Measurements from ENCODE around the gene ECE1.
"Not testable (repeated sequence)": the region's sequence is repeated elsewhere in the genome, so short reads cannot be mapped to it uniquely, and the experiment has no call there.

Gene ECE1

GRCh38 chr1:21237446-21238088 is 52.7 kb downstream of the ECE1 start:
- H3K9me3 ChIP-seq (ENCODE audit: low read length): no peaks in the 10 kb centered on the region
- H3K4me1 ChIP-seq (ENCODE audit: insufficient read depth, low read length): no peaks in the 10 kb centered on the region
- H3K27me3 ChIP-seq (ENCODE audit: control insufficient read depth in 1 of 2, insufficient read depth in 2 of 2, low read length in 2 of 2): no peaks in the 10 kb centered on the region
- no peak overlapping the region for H3K4me3 ChIP-seq (ENCODE audit: low read depth in 1 of 2, low read length in 2 of 2)
- no peak overlapping the region for H3K9ac ChIP-seq (ENCODE audit: low read length)
- peaks cover 72% of the 10 kb centered on the region for H3K36me3 ChIP-seq (ENCODE audit: insufficient read depth, low read length)
- no peak overlapping the region for H3K27ac ChIP-seq (ENCODE audit: low read depth, low read length)

GRCh38 chr1:21236178-21236577 is 54.1 kb downstream of the ECE1 start:
- H3K27me3 ChIP-seq (ENCODE audit: control insufficient read depth in 1 of 2, insufficient read depth in 2 of 2, low read length in 2 of 2): no peaks in the 10 kb centered on the region
- H3K4me1 ChIP-seq (ENCODE audit: insufficient read depth, low read length): no peaks in the 10 kb centered on the region
- H3K27ac ChIP-seq (ENCODE audit: low read depth, low read length): no peak overlapping the region
- no peaks in the 10 kb centered on the region for H3K9me3 ChIP-seq (ENCODE audit: low read length)
- H3K9ac ChIP-seq (ENCODE audit: low read length): no peak overlapping the region
- no peak overlapping the region for H3K4me3 ChIP-seq (ENCODE audit: low read depth in 1 of 2, low read length in 2 of 2)
- H3K36me3 ChIP-seq (ENCODE audit: insufficient read depth, low read length): peaks cover 66% of the 10 kb centered on the region

GRCh38 chr1:21234779-21235178 is 55.5 kb downstream of the ECE1 start:
- Histone ChIP-seq H3K27ac (ENCODE audit: low read depth, low read length) (no peak overlapping the region), H3K36me3 (ENCODE audit: insufficient read depth, low read length) (peaks cover 63% of the 10 kb centered on the region), H3K27me3 (ENCODE audit: control insufficient read depth in 1 of 2, insufficient read depth in 2 of 2, low read length in 2 of 2) (no peaks in the 10 kb centered on the region), H3K4me3 (ENCODE audit: low read depth in 1 of 2, low read length in 2 of 2) (no peak overlapping the region), H3K9me3 (ENCODE audit: low read length) (no peaks in the 10 kb centered on the region), H3K9ac (ENCODE audit: low read length) (no peak overlapping the region), H3K4me1 (ENCODE audit: insufficient read depth, low read length) (no peaks in the 10 kb centered on the region)

- H3K36me3 ChIP-seq (ENCODE audit: insufficient read depth, low read length): peaks cover 57% of the 10 kb centered on the region
- H3K9ac ChIP-seq (ENCODE audit: low read length): no peak overlapping the region
- no peak overlapping the region for H3K27ac ChIP-seq (ENCODE audit: low read depth, low read length)
- no peaks in the 10 kb centered on the region for H3K9me3 ChIP-seq (ENCODE audit: low read length)
- no peaks in the 10 kb centered on the region for H3K4me1 ChIP-seq (ENCODE audit: insufficient read depth, low read length)
- H3K4me3 ChIP-seq (ENCODE audit: low read depth in 1 of 2, low read length in 2 of 2): no peak overlapping the region
- H3K27me3 ChIP-seq (ENCODE audit: control insufficient read depth in 1 of 2, insufficient read depth in 2 of 2, low read length in 2 of 2): no peaks in the 10 kb centered on the region
Observed at GRCh38 chr1:21233490-21233889, 56.8 kb downstream of the ECE1 start.

GRCh38 chr1:21232044-21232443 is 58.2 kb downstream of the ECE1 start:
- peaks cover 53% of the 10 kb centered on the region for H3K36me3 ChIP-seq (ENCODE audit: insufficient read depth, low read length)

GRCh38 chr1:21229246-21230000 is 60.8 kb downstream of the ECE1 start:
- no peak overlapping the region for H3K27ac ChIP-seq (ENCODE audit: low read depth, low read length)
- no peaks in the 10 kb centered on the region for H3K4me1 ChIP-seq (ENCODE audit: insufficient read depth, low read length)
- no peak overlapping the region for H3K4me3 ChIP-seq (ENCODE audit: low read depth in 1 of 2, low read length in 2 of 2)
- peaks cover 56% of the 10 kb centered on the region for H3K36me3 ChIP-seq (ENCODE audit: insufficient read depth, low read length)
- no peaks in the 10 kb centered on the region for H3K27me3 ChIP-seq (ENCODE audit: control insufficient read depth in 1 of 2, insufficient read depth in 2 of 2, low read length in 2 of 2)
- no peak overlapping the region for H3K9ac ChIP-seq (ENCODE audit: low read length)
- no peaks in the 10 kb centered on the region for H3K9me3 ChIP-seq (ENCODE audit: low read length)

More at GRCh38 chr1:21232044-21232443, 58.2 kb downstream of the ECE1 start:
- Histone ChIP-seq H3K9me3 (ENCODE audit: low read length) (no peaks in the 10 kb centered on the region), H3K4me1 (ENCODE audit: insufficient read depth, low read length) (no peaks in the 10 kb centered on the region), H3K4me3 (ENCODE audit: low read depth in 1 of 2, low read length in 2 of 2) (no peak overlapping the region), H3K27ac (ENCODE audit: low read depth, low read length) (no peak overlapping the region), H3K27me3 (ENCODE audit: control insufficient read depth in 1 of 2, insufficient read depth in 2 of 2, low read length in 2 of 2) (no peaks in the 10 kb centered on the region), H3K9ac (ENCODE audit: low read length) (no peak overlapping the region)

- H3K9me3 ChIP-seq (ENCODE audit: low read length); H3K27me3 ChIP-seq (ENCODE audit: control insufficient read depth in 1 of 2, insufficient read depth in 2 of 2, low read length in 2 of 2); H3K4me1 ChIP-seq (ENCODE audit: insufficient read depth, low read length); H3K9ac ChIP-seq (ENCODE audit: low read length); H3K4me3 ChIP-seq (ENCODE audit: low read depth in 1 of 2, low read length in 2 of 2); H3K27ac ChIP-seq (ENCODE audit: low read depth, low read length): not testable (repeated sequence)
- peaks cover 59% of the 10 kb centered on the region for H3K36me3 ChIP-seq (ENCODE audit: insufficient read depth, low read length)
Observed at GRCh38 chr1:21228224-21228623, 62.0 kb downstream of the ECE1 start.

- Histone ChIP-seq H3K36me3 (ENCODE audit: insufficient read depth, low read length) (peaks cover 58% of the 10 kb centered on the region), H3K4me3 (ENCODE audit: low read depth in 1 of 2, low read length in 2 of 2) (no peak overlapping the region), H3K9me3 (ENCODE audit: low read length) (no peaks in the 10 kb centered on the region), H3K27ac (ENCODE audit: low read depth, low read length) (no peak overlapping the region), H3K27me3 (ENCODE audit: control insufficient read depth in 1 of 2, insufficient read depth in 2 of 2, low read length in 2 of 2) (no peaks in the 10 kb centered on the region), H3K9ac (ENCODE audit: low read length) (no peak overlapping the region), H3K4me1 (ENCODE audit: insufficient read depth, low read length) (no peaks in the 10 kb centered on the region)
Observed at GRCh38 chr1:21225065-21225464, 65.2 kb downstream of the ECE1 start.

GRCh38 chr1:21220815-21221214 is 69.4 kb downstream of the ECE1 start:
- no peak overlapping the region for H3K4me3 ChIP-seq (ENCODE audit: low read depth in 1 of 2, low read length in 2 of 2)
- H3K4me1 ChIP-seq (ENCODE audit: insufficient read depth, low read length): no peaks in the 10 kb centered on the region
- peaks cover 55% of the 10 kb centered on the region for H3K36me3 ChIP-seq (ENCODE audit: insufficient read depth, low read length)
- H3K27ac ChIP-seq (ENCODE audit: low read depth, low read length): no peak overlapping the region
- H3K9me3 ChIP-seq (ENCODE audit: low read length): no peaks in the 10 kb centered on the region
- no peaks in the 10 kb centered on the region for H3K27me3 ChIP-seq (ENCODE audit: control insufficient read depth in 1 of 2, insufficient read depth in 2 of 2, low read length in 2 of 2)
- no peak overlapping the region for H3K9ac ChIP-seq (ENCODE audit: low read length)

- H3K4me1 ChIP-seq (ENCODE audit: insufficient read depth, low read length): no peaks in the 10 kb centered on the region
Observed at GRCh38 chr1:21219674-21220073, 70.6 kb downstream of the ECE1 start.

GRCh38 chr1:21217812-21218596 is 72.3 kb downstream of the ECE1 start:
- H3K27ac ChIP-seq (ENCODE audit: low read depth, low read length): no peak overlapping the region
- no peak overlapping the region for H3K9ac ChIP-seq (ENCODE audit: low read length)
- H3K4me3 ChIP-seq (ENCODE audit: low read depth in 1 of 2, low read length in 2 of 2): no peak overlapping the region
- no peaks in the 10 kb centered on the region for H3K4me1 ChIP-seq (ENCODE audit: insufficient read depth, low read length)
- peaks cover 35% of the 10 kb centered on the region for H3K36me3 ChIP-seq (ENCODE audit: insufficient read depth, low read length)
- no peaks in the 10 kb centered on the region for H3K9me3 ChIP-seq (ENCODE audit: low read length)
- no peaks in the 10 kb centered on the region for H3K27me3 ChIP-seq (ENCODE audit: control insufficient read depth in 1 of 2, insufficient read depth in 2 of 2, low read length in 2 of 2)

More at GRCh38 chr1:21219674-21220073, 70.6 kb downstream of the ECE1 start:
- Histone ChIP-seq H3K27me3 (ENCODE audit: control insufficient read depth in 1 of 2, insufficient read depth in 2 of 2, low read length in 2 of 2) (no peaks in the 10 kb centered on the region), H3K36me3 (ENCODE audit: insufficient read depth, low read length) (peaks cover 43% of the 10 kb centered on the region), H3K27ac (ENCODE audit: low read depth, low read length) (no peak overlapping the region), H3K9ac (ENCODE audit: low read length) (no peak overlapping the region), H3K4me3 (ENCODE audit: low read depth in 1 of 2, low read length in 2 of 2) (no peak overlapping the region), H3K9me3 (ENCODE audit: low read length) (no peaks in the 10 kb centered on the region)

Data from muscle layer of colon (tissue), 2 donors.